PC-3 (cell line): ENCODE results near the gene RIMKLB. TPM values are rescaled to one million over a fixed set of nuclear protein-coding genes. Genes with fewer than 3 reads are reported as not detected.
"Not testable (repeated sequence)": the region's sequence is repeated elsewhere in the genome, so short reads cannot be mapped to it uniquely, and the experiment has no call there.

Experiments
- ATAC-seq: fragments of 200-7000 bp; cut with Tn5 transposase; 2 replicates; pipeline ENCODE4 v1.9.1; 2020; ENCODE audit warnings: mild to moderate bottlenecking, moderate library complexity
- BruUV-seq: library from RNA; stranded (reverse); fragments of 400-500 nt; replicated peaks from 2 replicates; lab custom pipeline; 2021; lab: Mats Ljungman, UMichigan
- CTCF ChIA-PET: fragments of 300-600 bp; sonication (Branson Sonifier 250); formaldehyde crosslinking; loops from one replicate; lab custom pipeline; 2022; ENCODE audit warnings: antibody characterized with exemption; lab: Charles Lee
- POLR2A ChIA-PET: fragments of 300-600 bp; sonication (Branson Sonifier 250); formaldehyde crosslinking; loops from one replicate; lab custom pipeline; 2022; ENCODE audit warnings: antibody characterized with exemption; ENCODE audit not compliant: unreplicated experiment; lab: Charles Lee
- DNase-seq: peaks from one replicate; pipeline ENCODE4 v3.0.0-alpha.2; 2015
- H2AFZ ChIP-seq: fragments of 300-600 bp; sonication (generic); 2 replicates; pipeline ENCODE4 v1.6.0; 2016; ENCODE audit warnings: antibody characterized with exemption, low read length
- H3F3A ChIP-seq: fragments of 300-600 bp; sonication (generic); one replicate; pipeline ENCODE4 v1.6.0; 2017; ENCODE audit warnings: antibody characterized with exemption, low read length, control low read depth, mild to moderate bottlenecking; ENCODE audit not compliant: unreplicated experiment
- H3K27ac ChIP-seq: fragments of 300-600 bp; sonication (generic); 2 replicates; pipeline ENCODE4 v1.5.1; 2016; ENCODE audit warnings: mild to moderate bottlenecking, low read length
- H3K27me3 ChIP-seq: fragments of 300-600 bp; sonication (generic); 2 replicates; pipeline ENCODE4 v1.6.1; 2016; ENCODE audit warnings: low read length, mixed read lengths
- H3K36me3 ChIP-seq: fragments of 300-600 bp; sonication (generic); 2 replicates; pipeline ENCODE4 v1.6.1; 2016; ENCODE audit warnings: low read depth, mixed run types, low read length, mixed read lengths
- H3K4me1 ChIP-seq: fragments of 300-600 bp; sonication (generic); 2 replicates; pipeline ENCODE4 v1.5.1; 2016; ENCODE audit warnings: low read length; ENCODE audit not compliant: insufficient read depth
- H3K4me2 ChIP-seq: fragments of 300-600 bp; sonication (generic); 2 replicates; pipeline ENCODE4 v1.6.0; 2016; ENCODE audit warnings: low read length
- H3K4me3 ChIP-seq: fragments of 300-600 bp; sonication (generic); 2 replicates; pipeline ENCODE4 v1.5.1; 2016; ENCODE audit warnings: mild to moderate bottlenecking, low read length, mixed read lengths
- H3K79me2 ChIP-seq: fragments of 300-600 bp; sonication (generic); 2 replicates; pipeline ENCODE4 v1.6.1; 2017; ENCODE audit warnings: low read length, mixed read lengths
- H3K9ac ChIP-seq: fragments of 300-600 bp; sonication (generic); 2 replicates; pipeline ENCODE4 v1.6.0; 2016; ENCODE audit warnings: mild to moderate bottlenecking, low read length
- H3K9me2 ChIP-seq: fragments of 300-600 bp; sonication (generic); replicated peaks from 2 replicates; pipeline ENCODE4 v1.6.1; 2016; ENCODE audit warnings: mixed run types, low read length, mixed read lengths
- H3K9me3 ChIP-seq: fragments of 300-600 bp; sonication (generic); 2 replicates; pipeline ENCODE4 v1.6.1; 2016; ENCODE audit warnings: low read length, mixed read lengths
- H4K20me1 ChIP-seq: fragments of 300-600 bp; sonication (generic); 2 replicates; pipeline ENCODE4 v1.6.1; 2016; ENCODE audit warnings: low read length, mixed read lengths
- CTCF ChIP-seq: fragments of 300-600 bp; sonication (generic); conservative IDR thresholded peaks from 2 replicates; pipeline ENCODE4 v1.5.1; 2017; ENCODE audit warnings: antibody characterized with exemption, low read depth, mild to moderate bottlenecking, low read length
- EZH2 ChIP-seq: fragments of 300-600 bp; sonication (generic); IDR thresholded peaks from one replicate; pipeline ENCODE4 v1.6.1; 2017; ENCODE audit warnings: antibody characterized with exemption, mild to moderate bottlenecking, low read length; ENCODE audit not compliant: unreplicated experiment
- EZH2phosphoT487 ChIP-seq: fragments of 300-600 bp; sonication (generic); IDR thresholded peaks from 2 replicates; pipeline ENCODE4 v1.6.1; 2018; ENCODE audit warnings: mild to moderate bottlenecking, antibody characterized with exemption, low read length, borderline replicate concordance
- intact Hi-C: fragments of 100-400 bp; cut with micrococcal nuclease; formaldehyde crosslinking; loops from 2 replicates; pipeline ENCODE4 v1.9.0; 2023
- total RNA-seq: library from RNA; depleted of rRNA; stranded (reverse); fragments of >200 nt; gene quantifications from 2 replicates; pipeline ENCODE4 v1.2.3, GENCODE V29; 2014

Gene RIMKLB
- total RNA-seq, 1 experiment from 2014 or later = 1.3 TPM

GRCh38 chr12:8745631-8746030, 47.8 kb downstream of the RIMKLB start:
- H3K4me3 ChIP-seq, H3K36me3 ChIP-seq, H3F3A ChIP-seq, H3K79me2 ChIP-seq, intact Hi-C loops, H4K20me1 ChIP-seq, H3K9me2 ChIP-seq, H3K27ac ChIP-seq, BruUV-seq, H3K4me1 ChIP-seq, ATAC-seq, DNase-seq, H3K9me3 ChIP-seq, H2AFZ ChIP-seq, H3K9ac ChIP-seq, H3K27me3 ChIP-seq, CTCF ChIA-PET, POLR2A ChIA-PET, H3K4me2 ChIP-seq: not testable (repeated sequence)

- CTCF ChIA-PET = no interaction called here
- no peak overlapping the region for H3K4me2 ChIP-seq
These were observed 48.3 kb downstream of the RIMKLB start for GRCh38 chr12:8746046-8746445.

GRCh38 chr12:8760076-8760475, 62.3 kb downstream of the RIMKLB start:
- CTCF ChIA-PET, H3K79me2 ChIP-seq, intact Hi-C loops, H3K9me3 ChIP-seq, H3K9me2 ChIP-seq, H4K20me1 ChIP-seq, H3K4me1 ChIP-seq, H3K27ac ChIP-seq, H3K4me3 ChIP-seq, H3F3A ChIP-seq, H3K36me3 ChIP-seq, BruUV-seq, DNase-seq, POLR2A ChIA-PET, H3K9ac ChIP-seq, H3K4me2 ChIP-seq, H3K27me3 ChIP-seq, ATAC-seq, H2AFZ ChIP-seq: not testable (repeated sequence)

More at GRCh38 chr12:8746046-8746445, 48.3 kb downstream of the RIMKLB start:
- Histone ChIP-seq H3K27me3 (no peaks in the 10 kb centered on the region), H3K9me3 (no peaks in the 10 kb centered on the region), H3K9me2 (no peaks in the 10 kb centered on the region), H2AFZ (no peak overlapping the region), H4K20me1 (no peaks in the 10 kb centered on the region), H3K79me2 (no peaks in the 10 kb centered on the region), H3K27ac (no peak overlapping the region), H3K36me3 (no peaks in the 10 kb centered on the region), H3K4me1 (no peaks in the 10 kb centered on the region), H3K9ac (no peak overlapping the region), H3K4me3 (no peak overlapping the region), H3F3A (no peaks in the 10 kb centered on the region)
- POLR2A ChIA-PET = no interaction called here
- TF ChIP-seq EZH2phosphoT487 (no peak), EZH2 (no peak), CTCF (no peak)
- DNase-seq (no peak), ATAC-seq (no peak)
- intact Hi-C loops = no loop called here
- no TSS peak for BruUV-seq

- H3K4me1 ChIP-seq, BruUV-seq, H3K4me2 ChIP-seq, H3K27ac ChIP-seq, H3K27me3 ChIP-seq, H2AFZ ChIP-seq, H4K20me1 ChIP-seq, DNase-seq, H3K9me3 ChIP-seq, H3K36me3 ChIP-seq, H3K79me2 ChIP-seq, H3F3A ChIP-seq, ATAC-seq, H3K9ac ChIP-seq, POLR2A ChIA-PET, intact Hi-C loops, H3K9me2 ChIP-seq, H3K4me3 ChIP-seq, CTCF ChIA-PET: not testable (repeated sequence)
These were observed 64.9 kb downstream of the RIMKLB start for GRCh38 chr12:8762701-8763100.

GRCh38 chr12:8766121-8766520, 68.3 kb downstream of the RIMKLB start:
- POLR2A ChIA-PET, H3K27ac ChIP-seq, BruUV-seq, H3K79me2 ChIP-seq, CTCF ChIA-PET, H4K20me1 ChIP-seq, H3F3A ChIP-seq, ATAC-seq, intact Hi-C loops, H3K9ac ChIP-seq, H3K27me3 ChIP-seq, DNase-seq, H3K4me1 ChIP-seq, H3K9me2 ChIP-seq, H2AFZ ChIP-seq, H3K4me3 ChIP-seq, H3K9me3 ChIP-seq, H3K36me3 ChIP-seq, H3K4me2 ChIP-seq: not testable (repeated sequence)
